Mucosa of gallbladder (tissue), 1 donor: Measurements from ENCODE around the gene UBASH3B. TPM values are rescaled to one million over a fixed set of nuclear protein-coding genes. Genes with fewer than 3 reads are reported as not detected.
A peak's percentile ranks its signal among the peaks of the same experiment; 100 is the strongest.
"Not testable (repeated sequence)": the region's sequence is repeated elsewhere in the genome, so short reads cannot be mapped to it uniquely, and the experiment has no call there.

Experiments used
- DNase-seq: peaks from one replicate; pipeline ENCODE4 v3.0.0-alpha.2; 2020; ENCODE audit warnings: low spot score
- total RNA-seq: library from RNA; stranded (reverse); gene quantifications from one replicate; pipeline ENCODE4 v1.2.1, GENCODE V29; 2021
- donor health status: DM: no; HTN: no; CAD: no.

Gene UBASH3B
- total RNA-seq, 1 donor from 2014 or later: 7.4 TPM

- DNase-seq: no peak
These were observed 52.4 kb downstream of the UBASH3B start for GRCh38 chr11:122707901-122708300.

- DNase-seq: no peak
These were observed 53.7 kb downstream of the UBASH3B start for GRCh38 chr11:122709039-122709760.

GRCh38 chr11:122711362-122711761, 55.8 kb downstream of the UBASH3B start:
- no peak for DNase-seq

- DNase-seq: no peak
These were observed 56.4 kb downstream of the UBASH3B start for GRCh38 chr11:122711831-122712381.

- no peak for DNase-seq
These were observed 58.5 kb downstream of the UBASH3B start for GRCh38 chr11:122714004-122714403.

- DNase-seq: no peak
These were observed 59.0 kb downstream of the UBASH3B start for GRCh38 chr11:122714484-122714883.

GRCh38 chr11:122715548-122716440, 60.3 kb downstream of the UBASH3B start:
- no peak for DNase-seq

- peak; percentile 14 for DNase-seq
These were observed 61.8 kb downstream of the UBASH3B start for GRCh38 chr11:122717264-122717867.

GRCh38 chr11:122720107-122720881, 64.8 kb downstream of the UBASH3B start:
- DNase-seq: no peak

- no peak for DNase-seq
These were observed 65.9 kb downstream of the UBASH3B start for GRCh38 chr11:122721201-122721963.

GRCh38 chr11:122721964-122722266, 66.4 kb downstream of the UBASH3B start:
- no peak for DNase-seq

GRCh38 chr11:122723106-122723505, 67.6 kb downstream of the UBASH3B start:
- DNase-seq: no peak

GRCh38 chr11:122723576-122723975, 68.1 kb downstream of the UBASH3B start:
- no peak for DNase-seq

GRCh38 chr11:122724520-122724919, 69.0 kb downstream of the UBASH3B start:
- no peak for DNase-seq

GRCh38 chr11:122726028-122726427, 70.5 kb downstream of the UBASH3B start:
- no peak for DNase-seq

GRCh38 chr11:122727101-122727929, 71.8 kb downstream of the UBASH3B start:
- no peak for DNase-seq

- no peak for DNase-seq
These were observed 73.0 kb downstream of the UBASH3B start for GRCh38 chr11:122728561-122728960.

- DNase-seq: no peak
These were observed 73.6 kb downstream of the UBASH3B start for GRCh38 chr11:122729139-122729538.

- DNase-seq: not testable (repeated sequence)
These were observed 75.2 kb downstream of the UBASH3B start for GRCh38 chr11:122730694-122731093.

- no peak for DNase-seq
These were observed 76.0 kb downstream of the UBASH3B start for GRCh38 chr11:122731500-122731913.
